Brain pericyte (primary cell): ENCODE data around the gene MMEL1.
"Not testable (repeated sequence)": the region's sequence is repeated elsewhere in the genome, so short reads cannot be mapped to it uniquely, and the experiment has no call there.

ENCODE experiments used
- DNase-seq: peaks from one replicate; pipeline ENCODE4 v3.0.0-alpha.2; 2012; ENCODE audit warnings: low read depth, low spot score

MMEL1 gene

GRCh38 chr1:2632561-2633361, at the start of gene MMEL1:
TSS of gene MMEL1 (minus strand) at chr1:2633016. CDS start at chr1:2629484, 3,532 bp downstream.
- DNase-seq = no peak

GRCh38 chr1:2676726-2677125, 43.9 kb upstream of the MMEL1 start:
- not testable (repeated sequence) for DNase-seq

GRCh38 chr1:2671656-2672055, 38.8 kb upstream of the MMEL1 start:
- not testable (repeated sequence) for DNase-seq

GRCh38 chr1:2659806-2660205, 27.0 kb upstream of the MMEL1 start:
- DNase-seq = not testable (repeated sequence)

GRCh38 chr1:2657909-2658308, 25.1 kb upstream of the MMEL1 start:
- DNase-seq = not testable (repeated sequence)

- not testable (repeated sequence) for DNase-seq
Measured at GRCh38 chr1:2657124-2657523, 24.3 kb upstream of the MMEL1 start.

- DNase-seq = not testable (repeated sequence)
Measured at GRCh38 chr1:2655598-2656434, 23.0 kb upstream of the MMEL1 start.

GRCh38 chr1:2654443-2654948, 21.7 kb upstream of the MMEL1 start:
- not testable (repeated sequence) for DNase-seq

- not testable (repeated sequence) for DNase-seq
Measured at GRCh38 chr1:2653741-2654442, 21.1 kb upstream of the MMEL1 start.

GRCh38 chr1:2652926-2653571, 20.2 kb upstream of the MMEL1 start:
- DNase-seq = not testable (repeated sequence)

- DNase-seq = not testable (repeated sequence)
Measured at GRCh38 chr1:2652152-2652925, 19.5 kb upstream of the MMEL1 start.

- DNase-seq = no peak
Measured at GRCh38 chr1:2650967-2651645, 18.3 kb upstream of the MMEL1 start.

GRCh38 chr1:2646837-2647236, 14.0 kb upstream of the MMEL1 start:
- no peak for DNase-seq

GRCh38 chr1:2645776-2646175, 13.0 kb upstream of the MMEL1 start:
- DNase-seq = no peak

- no peak for DNase-seq
Measured at GRCh38 chr1:2645143-2645542, 12.3 kb upstream of the MMEL1 start.

GRCh38 chr1:2644591-2645101, 11.8 kb upstream of the MMEL1 start:
- DNase-seq = no peak

GRCh38 chr1:2644171-2644570, 11.4 kb upstream of the MMEL1 start:
- DNase-seq = no peak

- DNase-seq = no peak
Measured at GRCh38 chr1:2643414-2644077, 10.7 kb upstream of the MMEL1 start.
